Nephron progenitor cell (in vitro differentiated cells): ENCODE data around the gene DYNC1I1.

Source experiments
- DNase-seq: peaks from one replicate; pipeline ENCODE4 v3.0.0; 2021
- H3K27ac Mint-ChIP-seq: 2 replicates; pipeline ENCODE4 v1.8.0; 2021; ENCODE audit warnings: mild to moderate bottlenecking, moderate library complexity, mixed read lengths
- H3K27me3 Mint-ChIP-seq: 2 replicates; pipeline ENCODE4 v1.8.0; 2021; ENCODE audit warnings: mild to moderate bottlenecking, low read depth, mixed read lengths; ENCODE audit not compliant: poor library complexity
- H3K36me3 Mint-ChIP-seq: 2 replicates; pipeline ENCODE4 v1.8.0; 2021; ENCODE audit warnings: low read depth, mixed read lengths
- H3K4me1 Mint-ChIP-seq: 2 replicates; pipeline ENCODE4 v1.8.0; 2021; ENCODE audit warnings: mixed read lengths
- H3K4me3 Mint-ChIP-seq: 2 replicates; pipeline ENCODE4 v1.8.0; 2021; ENCODE audit warnings: mild to moderate bottlenecking, moderate library complexity, mixed read lengths
- H3K9me3 Mint-ChIP-seq: 2 replicates; pipeline ENCODE4 v1.8.0; 2021; ENCODE audit warnings: mild to moderate bottlenecking, moderate library complexity, mixed read lengths
- CTCF ChIP-seq: fragments of 200-600 bp; sonication (generic); IDR thresholded peaks from 2 replicates; pipeline ENCODE4 v1.5.0; 2021; ENCODE audit warnings: antibody characterized with exemption

Gene DYNC1I1

GRCh38 chr7:96016056-96016586 is 243.8 kb downstream of the DYNC1I1 start:
- Mint-ChIP-seq H3K27ac (no peak overlapping the region), H3K36me3 (no peaks in the 10 kb centered on the region), H3K9me3 (peaks cover 6% of the 10 kb centered on the region), H3K4me3 (no peak overlapping the region), H3K27me3 (peaks cover 6% of the 10 kb centered on the region), H3K4me1 (no peaks in the 10 kb centered on the region)
- DNase-seq: no peak
- no peak for TF ChIP-seq CTCF

- no peak for TF ChIP-seq CTCF
- no peaks in the 10 kb centered on the region for H3K36me3 Mint-ChIP-seq
- peaks cover 6% of the 10 kb centered on the region for H3K9me3 Mint-ChIP-seq
- H3K4me3 Mint-ChIP-seq: no peak overlapping the region
- H3K27ac Mint-ChIP-seq: no peak overlapping the region
- H3K27me3 Mint-ChIP-seq: peaks cover 6% of the 10 kb centered on the region
- no peaks in the 10 kb centered on the region for H3K4me1 Mint-ChIP-seq
- no peak for DNase-seq
Measured at GRCh38 chr7:96016735-96017134, 244.4 kb downstream of the DYNC1I1 start.

- Mint-ChIP-seq H3K27me3 (peaks cover 6% of the 10 kb centered on the region), H3K9me3 (peaks cover 6% of the 10 kb centered on the region), H3K27ac (no peak overlapping the region), H3K4me1 (no peaks in the 10 kb centered on the region), H3K36me3 (no peaks in the 10 kb centered on the region), H3K4me3 (no peak overlapping the region)
- DNase-seq: no peak
- TF ChIP-seq CTCF: no peak
Measured at GRCh38 chr7:96017877-96018276, 245.5 kb downstream of the DYNC1I1 start.

GRCh38 chr7:96021568-96021967 is 249.2 kb downstream of the DYNC1I1 start:
- no peak for DNase-seq
- Mint-ChIP-seq H3K4me3 (no peak overlapping the region), H3K9me3 (peaks cover 6% of the 10 kb centered on the region), H3K27me3 (peaks cover 6% of the 10 kb centered on the region), H3K36me3 (no peaks in the 10 kb centered on the region), H3K4me1 (no peaks in the 10 kb centered on the region), H3K27ac (no peak overlapping the region)
- TF ChIP-seq CTCF: no peak

GRCh38 chr7:96023387-96023786 is 251.0 kb downstream of the DYNC1I1 start:
- Mint-ChIP-seq H3K27ac (no peak overlapping the region), H3K4me1 (no peaks in the 10 kb centered on the region), H3K27me3 (no peaks in the 10 kb centered on the region), H3K36me3 (no peaks in the 10 kb centered on the region), H3K4me3 (no peak overlapping the region), H3K9me3 (peaks cover 6% of the 10 kb centered on the region)
- no peak for DNase-seq
- no peak for TF ChIP-seq CTCF

GRCh38 chr7:96026010-96026409 is 253.7 kb downstream of the DYNC1I1 start:
- no peaks in the 10 kb centered on the region for H3K36me3 Mint-ChIP-seq
- no peak overlapping the region for H3K4me3 Mint-ChIP-seq
- no peaks in the 10 kb centered on the region for H3K4me1 Mint-ChIP-seq
- H3K9me3 Mint-ChIP-seq: no peaks in the 10 kb centered on the region
- no peaks in the 10 kb centered on the region for H3K27me3 Mint-ChIP-seq
- no peak for TF ChIP-seq CTCF
- H3K27ac Mint-ChIP-seq: no peak overlapping the region
- DNase-seq: no peak
